ENCODE data around the gene KIF3B. TPM values are rescaled to one million over a fixed set of nuclear protein-coding genes. Genes with fewer than 3 reads are reported as not detected.

The KIF3B gene
- total and polyA plus RNA-seq, 2 of the 13 experiments (the other 11 are each of a cell fraction or from before 2014, with no cell fraction given): 23.6 to 28.8 TPM

DNA sequence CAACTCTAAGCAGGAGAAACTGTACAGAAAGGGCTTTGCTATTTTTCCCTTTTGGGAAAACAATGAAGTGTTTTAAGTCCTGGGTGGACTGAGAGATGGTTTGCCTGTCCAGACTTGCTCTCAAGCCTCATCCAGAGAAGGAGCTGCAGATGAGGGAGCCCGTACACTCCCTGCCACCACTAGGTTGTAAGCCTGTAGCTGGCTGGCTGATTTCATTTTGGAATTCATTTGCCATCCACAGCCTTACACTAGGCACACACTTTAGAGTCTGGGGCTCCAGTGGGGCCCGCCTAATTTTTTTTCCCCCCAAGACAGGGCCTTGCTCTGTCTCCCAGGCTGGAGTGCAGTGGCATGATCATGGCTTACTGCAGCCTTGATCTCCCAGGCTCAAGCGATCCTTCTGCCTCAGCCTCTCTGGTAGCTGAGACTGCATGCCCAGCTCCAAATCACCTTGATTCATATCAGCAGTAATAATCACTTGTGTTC, 41.4 kb upstream of the KIF3B start (continued):
- TF ChIP-seq, protein P1, sequence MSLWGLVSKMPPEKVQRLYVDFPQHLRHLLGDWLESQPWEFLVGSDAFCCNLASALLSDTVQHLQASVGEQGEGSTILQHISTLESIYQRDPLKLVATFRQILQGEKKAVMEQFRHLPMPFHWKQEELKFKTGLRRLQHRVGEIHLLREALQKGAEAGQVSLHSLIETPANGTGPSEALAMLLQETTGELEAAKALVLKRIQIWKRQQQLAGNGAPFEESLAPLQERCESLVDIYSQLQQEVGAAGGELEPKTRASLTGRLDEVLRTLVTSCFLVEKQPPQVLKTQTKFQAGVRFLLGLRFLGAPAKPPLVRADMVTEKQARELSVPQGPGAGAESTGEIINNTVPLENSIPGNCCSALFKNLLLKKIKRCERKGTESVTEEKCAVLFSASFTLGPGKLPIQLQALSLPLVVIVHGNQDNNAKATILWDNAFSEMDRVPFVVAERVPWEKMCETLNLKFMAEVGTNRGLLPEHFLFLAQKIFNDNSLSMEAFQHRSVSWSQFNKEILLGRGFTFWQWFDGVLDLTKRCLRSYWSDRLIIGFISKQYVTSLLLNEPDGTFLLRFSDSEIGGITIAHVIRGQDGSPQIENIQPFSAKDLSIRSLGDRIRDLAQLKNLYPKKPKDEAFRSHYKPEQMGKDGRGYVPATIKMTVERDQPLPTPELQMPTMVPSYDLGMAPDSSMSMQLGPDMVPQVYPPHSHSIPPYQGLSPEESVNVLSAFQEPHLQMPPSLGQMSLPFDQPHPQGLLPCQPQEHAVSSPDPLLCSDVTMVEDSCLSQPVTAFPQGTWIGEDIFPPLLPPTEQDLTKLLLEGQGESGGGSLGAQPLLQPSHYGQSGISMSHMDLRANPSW (CRISPR knock-in tag; IDR thresholded peaks at IDR 0.05; ENCODE audit: borderline replicate concordance): peak; percentile 2; the same call in 1 of the 2 replicates
- TF ChIP-seq KLF12 (CRISPR knock-in tag; IDR thresholded peaks at IDR 0.05; ENCODE audit: borderline replicate concordance): no peak
- TF ChIP-seq, protein P2, sequence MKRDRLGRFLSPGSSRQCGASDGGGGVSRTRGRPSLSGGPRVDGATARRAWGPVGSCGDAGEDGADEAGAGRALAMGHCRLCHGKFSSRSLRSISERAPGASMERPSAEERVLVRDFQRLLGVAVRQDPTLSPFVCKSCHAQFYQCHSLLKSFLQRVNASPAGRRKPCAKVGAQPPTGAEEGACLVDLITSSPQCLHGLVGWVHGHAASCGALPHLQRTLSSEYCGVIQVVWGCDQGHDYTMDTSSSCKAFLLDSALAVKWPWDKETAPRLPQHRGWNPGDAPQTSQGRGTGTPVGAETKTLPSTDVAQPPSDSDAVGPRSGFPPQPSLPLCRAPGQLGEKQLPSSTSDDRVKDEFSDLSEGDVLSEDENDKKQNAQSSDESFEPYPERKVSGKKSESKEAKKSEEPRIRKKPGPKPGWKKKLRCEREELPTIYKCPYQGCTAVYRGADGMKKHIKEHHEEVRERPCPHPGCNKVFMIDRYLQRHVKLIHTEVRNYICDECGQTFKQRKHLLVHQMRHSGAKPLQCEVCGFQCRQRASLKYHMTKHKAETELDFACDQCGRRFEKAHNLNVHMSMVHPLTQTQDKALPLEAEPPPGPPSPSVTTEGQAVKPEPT (CRISPR knock-in tag; IDR thresholded peaks at IDR 0.05; ENCODE audit: low read depth): no peak
- TF ChIP-seq PAWR (CRISPR knock-in tag; IDR thresholded peaks at IDR 0.05; ENCODE audit: borderline replicate concordance): no peak
- TF ChIP-seq BRD4 (CRISPR knock-in tag; IDR thresholded peaks at IDR 0.05): no peak
- no peak for TF ChIP-seq WIZ (CRISPR knock-in tag; IDR thresholded peaks at IDR 0.05)
- no peak for TF ChIP-seq KDM4B (CRISPR knock-in tag; IDR thresholded peaks at IDR 0.05)
- peak; percentile 54; the same call in 1 of the 2 replicates for TF ChIP-seq ZNF430 (CRISPR knock-in tag; IDR thresholded peaks at IDR 0.05)
- no peak for TF ChIP-seq ZNF652 (CRISPR knock-in tag; IDR thresholded peaks at IDR 0.05; ENCODE audit: borderline replicate concordance, low read depth)
- no peak for TF ChIP-seq ETV5 (CRISPR knock-in tag; IDR thresholded peaks at IDR 0.05; ENCODE audit: borderline replicate concordance)
- TF ChIP-seq, protein P3, sequence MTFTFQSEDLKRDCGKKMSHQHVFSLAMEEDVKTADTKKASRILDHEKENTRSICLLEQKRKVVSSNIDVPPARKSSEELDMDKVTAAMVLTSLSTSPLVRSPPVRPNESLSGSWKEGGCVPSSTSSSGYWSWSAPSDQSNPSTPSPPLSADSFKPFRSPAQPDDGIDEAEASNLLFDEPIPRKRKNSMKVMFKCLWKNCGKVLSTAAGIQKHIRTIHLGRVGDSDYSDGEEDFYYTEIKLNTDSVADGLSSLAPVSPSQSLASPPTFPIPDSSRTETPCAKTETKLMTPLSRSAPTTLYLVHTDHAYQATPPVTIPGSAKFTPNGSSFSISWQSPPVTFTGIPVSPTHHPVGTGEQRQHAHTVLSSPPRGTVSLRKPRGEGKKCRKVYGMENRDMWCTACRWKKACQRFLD (CRISPR knock-in tag; IDR thresholded peaks at IDR 0.05; ENCODE audit: borderline replicate concordance): no peak
- TF ChIP-seq, protein P4, sequence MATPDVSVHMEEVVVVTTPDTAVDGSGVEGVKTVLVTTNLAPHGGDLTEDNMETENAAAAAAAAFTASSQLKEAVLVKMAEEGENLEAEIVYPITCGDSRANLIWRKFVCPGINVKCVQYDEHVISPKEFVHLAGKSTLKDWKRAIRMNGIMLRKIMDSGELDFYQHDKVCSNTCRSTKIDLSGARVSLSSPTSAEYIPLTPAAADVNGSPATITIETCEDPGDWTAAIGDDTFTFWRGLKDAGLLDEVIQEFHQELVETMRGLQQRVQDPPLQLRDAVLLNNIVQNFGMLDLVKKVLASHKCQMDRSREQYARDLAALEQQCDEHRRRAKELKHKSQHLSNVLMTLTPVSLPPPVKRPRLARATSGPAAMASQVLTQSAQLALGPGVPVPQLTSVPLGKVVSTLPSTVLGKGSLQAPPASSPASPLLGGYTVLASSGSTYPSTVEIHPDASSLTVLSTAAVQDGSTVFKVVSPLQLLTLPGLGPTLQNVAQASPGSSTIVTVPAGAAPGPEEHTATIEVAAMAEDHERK (CRISPR knock-in tag; IDR thresholded peaks at IDR 0.05; ENCODE audit: low read depth): no peak
- no peak for TF ChIP-seq ZFP36 (IDR thresholded peaks at IDR 0.05; ENCODE audit: borderline replicate concordance, low read depth, low read length, partially characterized antibody)
- TF ChIP-seq PAX8 (CRISPR knock-in tag; IDR thresholded peaks at IDR 0.05; ENCODE audit: borderline replicate concordance): no peak
- TF ChIP-seq JUND (CRISPR knock-in tag; IDR thresholded peaks at IDR 0.05): no peak
- TF ChIP-seq ZNF747 (CRISPR knock-in tag; IDR thresholded peaks at IDR 0.05; ENCODE audit: borderline replicate concordance): no peak
- TF ChIP-seq, protein P5, sequence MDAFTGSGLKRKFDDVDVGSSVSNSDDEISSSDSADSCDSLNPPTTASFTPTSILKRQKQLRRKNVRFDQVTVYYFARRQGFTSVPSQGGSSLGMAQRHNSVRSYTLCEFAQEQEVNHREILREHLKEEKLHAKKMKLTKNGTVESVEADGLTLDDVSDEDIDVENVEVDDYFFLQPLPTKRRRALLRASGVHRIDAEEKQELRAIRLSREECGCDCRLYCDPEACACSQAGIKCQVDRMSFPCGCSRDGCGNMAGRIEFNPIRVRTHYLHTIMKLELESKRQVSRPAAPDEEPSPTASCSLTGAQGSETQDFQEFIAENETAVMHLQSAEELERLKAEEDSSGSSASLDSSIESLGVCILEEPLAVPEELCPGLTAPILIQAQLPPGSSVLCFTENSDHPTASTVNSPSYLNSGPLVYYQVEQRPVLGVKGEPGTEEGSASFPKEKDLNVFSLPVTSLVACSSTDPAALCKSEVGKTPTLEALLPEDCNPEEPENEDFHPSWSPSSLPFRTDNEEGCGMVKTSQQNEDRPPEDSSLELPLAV (CRISPR knock-in tag; conservative IDR thresholded peaks at IDR 0.05; ENCODE audit: low read depth): no peak
- no peak; the same call in 1 of the 2 replicates for TF ChIP-seq SALL1 (CRISPR knock-in tag; IDR thresholded peaks at IDR 0.05)
- TF ChIP-seq, protein P6, sequence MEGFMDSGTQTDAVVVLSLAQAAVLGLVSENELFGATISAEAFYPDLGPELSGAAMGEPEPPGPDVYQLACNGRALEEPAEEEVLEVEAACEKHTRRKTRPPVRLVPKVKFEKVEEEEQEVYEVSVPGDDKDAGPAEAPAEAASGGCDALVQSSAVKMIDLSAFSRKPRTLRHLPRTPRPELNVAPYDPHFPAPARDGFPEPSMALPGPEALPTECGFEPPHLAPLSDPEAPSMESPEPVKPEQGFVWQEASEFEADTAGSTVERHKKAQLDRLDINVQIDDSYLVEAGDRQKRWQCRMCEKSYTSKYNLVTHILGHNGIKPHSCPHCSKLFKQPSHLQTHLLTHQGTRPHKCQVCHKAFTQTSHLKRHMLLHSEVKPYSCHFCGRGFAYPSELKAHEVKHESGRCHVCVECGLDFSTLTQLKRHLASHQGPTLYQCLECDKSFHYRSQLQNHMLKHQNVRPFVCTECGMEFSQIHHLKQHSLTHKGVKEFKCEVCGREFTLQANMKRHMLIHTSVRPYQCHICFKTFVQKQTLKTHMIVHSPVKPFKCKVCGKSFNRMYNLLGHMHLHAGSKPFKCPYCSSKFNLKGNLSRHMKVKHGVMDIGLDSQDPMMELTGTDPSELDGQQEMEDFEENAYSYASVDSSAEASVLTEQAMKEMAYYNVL (CRISPR knock-in tag; IDR thresholded peaks at IDR 0.05; ENCODE audit: borderline replicate concordance): no peak
